Osteoblast (primary cell): ENCODE results near the gene SAMD4A. TPM values are rescaled to one million over a fixed set of nuclear protein-coding genes. Genes with fewer than 3 reads are reported as not detected.

Source experiments
- DNase-seq: peaks from one replicate; pipeline ENCODE4 v3.0.0; 2011; ENCODE audit warnings: low spot score, mixed read lengths; ENCODE audit not compliant: insufficient read length; ENCODE audit errors: missing footprints
- H2AFZ ChIP-seq: 2 replicates; pipeline ENCODE4 v1.6.0; 2011; ENCODE audit warnings: mild to moderate bottlenecking, low read length
- H3K27ac ChIP-seq: 2 replicates; pipeline ENCODE4 v1.5.1; 2011; ENCODE audit warnings: mild to moderate bottlenecking, low read depth, low read length, moderate library complexity
- H3K27me3 ChIP-seq: 2 replicates; pipeline ENCODE4 v1.6.0; 2012; ENCODE audit warnings: mild to moderate bottlenecking, control low read depth, inconsistent platforms, low read length, moderate library complexity; ENCODE audit not compliant: insufficient read depth
- H3K36me3 ChIP-seq: 2 replicates; pipeline ENCODE4 v1.5.1; 2011; ENCODE audit warnings: mild to moderate bottlenecking, low read length, control low read depth, moderate library complexity; ENCODE audit not compliant: insufficient read depth
- H3K4me1 ChIP-seq: 2 replicates; pipeline ENCODE4 v1.5.1; 2011; ENCODE audit warnings: mild to moderate bottlenecking, low read length, control low read depth, moderate library complexity; ENCODE audit not compliant: insufficient read depth
- H3K4me2 ChIP-seq: 2 replicates; pipeline ENCODE4 v1.6.0; 2011; ENCODE audit warnings: mild to moderate bottlenecking, low read length; ENCODE audit not compliant: insufficient read depth
- H3K4me3 ChIP-seq: fragments of 200-600 bp; sonication (generic); 3 replicates; pipeline ENCODE4 v1.5.1; 2012; ENCODE audit warnings: mild to moderate bottlenecking, low read length, inconsistent platforms; ENCODE audit not compliant: insufficient read depth
- H3K79me2 ChIP-seq: 2 replicates; pipeline ENCODE4 v1.6.0; 2012; ENCODE audit warnings: mild to moderate bottlenecking, low read length, control low read depth, inconsistent platforms; ENCODE audit not compliant: insufficient read depth
- H3K9me3 ChIP-seq: 2 replicates; pipeline ENCODE4 v1.5.1; 2011; ENCODE audit warnings: low read depth, low read length, control low read depth
- H4K20me1 ChIP-seq: 2 replicates; pipeline ENCODE4 v1.6.0; 2012; ENCODE audit warnings: mild to moderate bottlenecking, low read length, control low read depth; ENCODE audit not compliant: insufficient read depth
- total RNA-seq: library from RNA; depleted of rRNA; stranded (reverse); fragments of >200 nt; gene quantifications from 2 replicates; pipeline ENCODE4 v1.2.3, GENCODE V29; 2012
- TF ChIP-seq, protein P1 (sequence below): IDR thresholded peaks from 2 replicates; pipeline ENCODE4 v1.5.1; 2011; ENCODE audit warnings: mild to moderate bottlenecking, low read depth, low read length, moderate library complexity; ENCODE audit errors: extremely low read depth

SAMD4A gene
- total RNA-seq, 1 donor, result 26.1 TPM

GRCh38 chr14:54727929-54728328, 161.0 kb downstream of the SAMD4A start:
- DNase-seq, result no peak
- Histone ChIP-seq H2AFZ (no peak overlapping the region), H3K4me1 (peaks cover 12% of the 10 kb centered on the region), H3K4me3 (peak overlapping the region; percentile 23), H4K20me1 (peaks cover 2% of the 10 kb centered on the region), H3K36me3 (no peaks in the 10 kb centered on the region), H3K4me2 (peak overlapping the region; percentile 17), H3K9me3 (no peaks in the 10 kb centered on the region), H3K79me2 (peaks cover 40% of the 10 kb centered on the region), H3K27ac (peak overlapping the region; percentile 25), H3K27me3 (no peaks in the 10 kb centered on the region)
- TF ChIP-seq, protein P1, sequence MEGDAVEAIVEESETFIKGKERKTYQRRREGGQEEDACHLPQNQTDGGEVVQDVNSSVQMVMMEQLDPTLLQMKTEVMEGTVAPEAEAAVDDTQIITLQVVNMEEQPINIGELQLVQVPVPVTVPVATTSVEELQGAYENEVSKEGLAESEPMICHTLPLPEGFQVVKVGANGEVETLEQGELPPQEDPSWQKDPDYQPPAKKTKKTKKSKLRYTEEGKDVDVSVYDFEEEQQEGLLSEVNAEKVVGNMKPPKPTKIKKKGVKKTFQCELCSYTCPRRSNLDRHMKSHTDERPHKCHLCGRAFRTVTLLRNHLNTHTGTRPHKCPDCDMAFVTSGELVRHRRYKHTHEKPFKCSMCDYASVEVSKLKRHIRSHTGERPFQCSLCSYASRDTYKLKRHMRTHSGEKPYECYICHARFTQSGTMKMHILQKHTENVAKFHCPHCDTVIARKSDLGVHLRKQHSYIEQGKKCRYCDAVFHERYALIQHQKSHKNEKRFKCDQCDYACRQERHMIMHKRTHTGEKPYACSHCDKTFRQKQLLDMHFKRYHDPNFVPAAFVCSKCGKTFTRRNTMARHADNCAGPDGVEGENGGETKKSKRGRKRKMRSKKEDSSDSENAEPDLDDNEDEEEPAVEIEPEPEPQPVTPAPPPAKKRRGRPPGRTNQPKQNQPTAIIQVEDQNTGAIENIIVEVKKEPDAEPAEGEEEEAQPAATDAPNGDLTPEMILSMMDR, result no peak

GRCh38 chr14:54728700-54729527, 162.0 kb downstream of the SAMD4A start:
- DNase-seq, result no peak
- H3K79me2 ChIP-seq, result peaks cover 40% of the 10 kb centered on the region
- no peaks in the 10 kb centered on the region for H3K27me3 ChIP-seq
- H3K4me1 ChIP-seq, result peaks cover 12% of the 10 kb centered on the region
- peaks cover 2% of the 10 kb centered on the region for H4K20me1 ChIP-seq
- no peaks in the 10 kb centered on the region for H3K36me3 ChIP-seq
- TF ChIP-seq, protein P1, result no peak
- H3K9me3 ChIP-seq, result no peaks in the 10 kb centered on the region
- no peak overlapping the region for H3K27ac ChIP-seq
- H3K4me3 ChIP-seq, result no peak overlapping the region
- H3K4me2 ChIP-seq, result no peak overlapping the region
- no peak overlapping the region for H2AFZ ChIP-seq

- Histone ChIP-seq H4K20me1 (peaks cover 2% of the 10 kb centered on the region), H2AFZ (peak overlapping the region; percentile 84), H3K4me3 (peak overlapping the region; percentile 67), H3K27me3 (no peaks in the 10 kb centered on the region), H3K79me2 (peaks cover 27% of the 10 kb centered on the region), H3K4me1 (peaks cover 12% of the 10 kb centered on the region), H3K9me3 (no peaks in the 10 kb centered on the region), H3K4me2 (peak overlapping the region; percentile 90), H3K27ac (peak overlapping the region; percentile 66), H3K36me3 (no peaks in the 10 kb centered on the region)
- no peak for DNase-seq
- TF ChIP-seq, protein P1, result no peak
Observed at GRCh38 chr14:54730156-54730961, 163.4 kb downstream of the SAMD4A start.

- no peaks in the 10 kb centered on the region for H3K27me3 ChIP-seq
- H3K36me3 ChIP-seq, result no peaks in the 10 kb centered on the region
- H3K4me2 ChIP-seq, result no peak overlapping the region
- peaks cover 20% of the 10 kb centered on the region for H3K4me1 ChIP-seq
- H4K20me1 ChIP-seq, result peaks cover 12% of the 10 kb centered on the region
- no peak overlapping the region for H3K4me3 ChIP-seq
- TF ChIP-seq, protein P1, result no peak
- H3K79me2 ChIP-seq, result peaks cover 13% of the 10 kb centered on the region
- DNase-seq, result no peak
- H3K9me3 ChIP-seq, result no peaks in the 10 kb centered on the region
- H2AFZ ChIP-seq, result no peak overlapping the region
- no peak overlapping the region for H3K27ac ChIP-seq
Observed at GRCh38 chr14:54734966-54735365, 168.0 kb downstream of the SAMD4A start.
